Peyer's patch (tissue), 4 donors: ENCODE data around the gene UGT1A3. TPM values are rescaled to one million over a fixed set of nuclear protein-coding genes. Genes with fewer than 3 reads are reported as not detected.

Experiments used
- DNase-seq, 3 donors: peaks; one replicate each; pipeline ENCODE4 v3.0.0-alpha.2; 2017 to 2019
- H3K27ac ChIP-seq, 4 donors: fragments of 200-600 bp; sonication (generic); one replicate each; pipeline ENCODE4 v1.5.1; 2016 to 2019
- H3K27me3 ChIP-seq, 2 donors: fragments of 200-600 bp; sonication (generic); one replicate each; pipeline ENCODE4 v1.5.1; 2019
- H3K36me3 ChIP-seq, 3 donors: fragments of 200-600 bp; sonication (generic); one replicate each; pipeline ENCODE4 v1.5.1; 2016 to 2019
- H3K4me1 ChIP-seq, 4 donors: fragments of 200-600 bp; sonication (generic); one replicate each; pipeline ENCODE4 v1.5.1; 2016 to 2019
- H3K4me3 ChIP-seq, 4 donors: fragments of 200-600 bp; sonication (generic); 1 replicate in 3 of 4; 2 replicates in 1 of 4; pipeline ENCODE4 v1.5.1; 2016 to 2019; ENCODE audit warnings: mild to moderate bottlenecking in 1 of 4
- H3K9me3 ChIP-seq, 4 donors: fragments of 200-600 bp; sonication (generic); one replicate each; pipeline ENCODE4 v1.5.1; 2016 to 2019; ENCODE audit warnings: mild to moderate bottlenecking in 1 of 4
- CTCF ChIP-seq, 6 experiments: fragments of 450-650 bp in 4 of 6; fragments of 200-600 bp in 2 of 6; sonication (generic) in 1 of 6; IDR thresholded peaks; one replicate each; pipeline ENCODE4 v1.5.1; 2017 to 2019; ENCODE audit warnings: antibody characterized with exemption in 6 of 6, mild to moderate bottlenecking in 3 of 6, moderate library complexity in 1 of 6
- POLR2A ChIP-seq, 2 donors: fragments of 450-650 bp; IDR thresholded peaks; one replicate each; pipeline ENCODE4 v1.5.1; 2017; ENCODE audit warnings: antibody characterized with exemption in 2 of 2, mild to moderate bottlenecking in 2 of 2, moderate library complexity in 2 of 2
- total RNA-seq, 4 donors: library from RNA; depleted of rRNA; stranded (reverse); fragments of >200 nt; gene quantifications; one replicate each; pipeline ENCODE4 v1.1.0, GENCODE V29; 2016

Gene UGT1A3
- total RNA-seq, result 10 to 100 TPM in 1 of 4 donors, 1 to 10 TPM in 2, not detected in 1; 5.8 to 21.7 (median 6.3) TPM

DNA sequence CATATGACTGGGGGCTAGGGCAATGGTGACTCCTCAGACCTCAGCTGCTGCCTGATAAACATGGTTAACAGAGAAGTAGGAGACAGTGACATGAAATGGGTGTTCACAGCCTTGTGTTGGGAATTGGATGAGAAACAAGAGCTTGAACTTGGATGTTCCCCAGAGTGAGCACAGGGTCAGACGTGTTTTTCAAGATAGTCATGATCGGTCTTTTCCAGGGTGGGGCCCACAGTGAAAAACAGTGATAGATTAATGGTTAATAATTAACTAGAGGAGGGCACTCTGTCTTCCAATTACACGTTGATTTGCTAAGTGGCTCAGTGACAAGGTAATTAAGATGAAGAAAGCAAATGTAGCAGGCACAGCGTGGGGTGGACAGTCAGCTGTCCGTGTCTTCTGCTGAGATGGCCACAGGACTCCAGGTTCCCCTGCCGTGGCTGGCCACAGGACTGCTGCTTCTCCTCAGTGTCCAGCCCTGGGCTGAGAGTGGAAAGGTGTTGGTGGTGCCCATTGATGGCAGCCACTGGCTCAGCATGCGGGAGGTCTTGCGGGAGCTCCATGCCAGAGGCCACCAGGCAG lies at the start of gene UGT1A3:
Gene UGT1A3, plus strand, starts transcription at position 320 of the 579 bp plus-strand sequence. Its CDS starts 85 bp downstream, at position 405.
- DNase-seq, result no peak
- TF ChIP-seq CTCF (IDR thresholded peaks at IDR 0.05) (no peak), POLR2A (IDR thresholded peaks at IDR 0.05) (no peak)
- H3K27me3 ChIP-seq, result no peaks in the 10 kb centered on the region
- H3K36me3 ChIP-seq, result no peaks in the 10 kb centered on the region
- no peaks in the 10 kb centered on the region for H3K4me1 ChIP-seq
- no peaks in the 10 kb centered on the region for H3K9me3 ChIP-seq
- no peak within 1 kb of the TSS for H3K27ac ChIP-seq
- no peak within 1 kb of the TSS for H3K4me3 ChIP-seq

DNA sequence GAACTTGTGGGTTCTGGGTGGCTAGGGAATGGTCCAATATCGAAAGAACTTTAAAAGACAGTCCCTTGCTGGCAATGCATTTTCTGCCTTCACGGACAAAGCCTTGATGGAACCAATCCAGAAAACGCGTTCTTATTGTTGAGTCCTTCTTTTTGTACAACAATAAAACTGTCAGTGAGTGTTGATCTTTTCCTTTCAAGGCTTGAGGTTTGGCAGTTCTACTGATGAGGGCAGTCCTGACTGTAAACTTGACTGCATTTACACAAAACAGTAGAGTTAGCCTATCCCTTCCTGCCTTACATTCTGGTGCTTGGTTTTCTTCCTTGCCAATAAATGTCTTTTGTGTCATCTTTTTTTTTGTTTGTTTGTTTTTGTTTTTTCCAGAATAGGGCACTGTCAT lies 49.6 kb upstream of the UGT1A3 start:
- Histone ChIP-seq H3K27me3 (no peaks in the 10 kb centered on the region), H3K9me3 (no peaks in the 10 kb centered on the region), H3K36me3 (no peaks in the 10 kb centered on the region), H3K4me3 (no peak overlapping the region), H3K27ac (no peak overlapping the region), H3K4me1 (no peaks in the 10 kb centered on the region)
- no peak for DNase-seq
- TF ChIP-seq CTCF (IDR thresholded peaks at IDR 0.05), result no peak
- no peak for TF ChIP-seq POLR2A (IDR thresholded peaks at IDR 0.05)

- H3K4me1 ChIP-seq, result peaks cover 0 to 5% (median 0%) of the 10 kb centered on the region in 4 donors
- no peak for DNase-seq
- H3K36me3 ChIP-seq, result no peaks in the 10 kb centered on the region
- no peak overlapping the region for H3K27ac ChIP-seq
- TF ChIP-seq POLR2A (IDR thresholded peaks at IDR 0.05), result no peak
- no peak for TF ChIP-seq CTCF (IDR thresholded peaks at IDR 0.05)
- no peaks in the 10 kb centered on the region for H3K27me3 ChIP-seq
- H3K9me3 ChIP-seq, result no peaks in the 10 kb centered on the region
- no peak overlapping the region for H3K4me3 ChIP-seq
These were observed 48.3 kb upstream of the UGT1A3 start for GRCh38 chr2:233680361-233681045.

DNA sequence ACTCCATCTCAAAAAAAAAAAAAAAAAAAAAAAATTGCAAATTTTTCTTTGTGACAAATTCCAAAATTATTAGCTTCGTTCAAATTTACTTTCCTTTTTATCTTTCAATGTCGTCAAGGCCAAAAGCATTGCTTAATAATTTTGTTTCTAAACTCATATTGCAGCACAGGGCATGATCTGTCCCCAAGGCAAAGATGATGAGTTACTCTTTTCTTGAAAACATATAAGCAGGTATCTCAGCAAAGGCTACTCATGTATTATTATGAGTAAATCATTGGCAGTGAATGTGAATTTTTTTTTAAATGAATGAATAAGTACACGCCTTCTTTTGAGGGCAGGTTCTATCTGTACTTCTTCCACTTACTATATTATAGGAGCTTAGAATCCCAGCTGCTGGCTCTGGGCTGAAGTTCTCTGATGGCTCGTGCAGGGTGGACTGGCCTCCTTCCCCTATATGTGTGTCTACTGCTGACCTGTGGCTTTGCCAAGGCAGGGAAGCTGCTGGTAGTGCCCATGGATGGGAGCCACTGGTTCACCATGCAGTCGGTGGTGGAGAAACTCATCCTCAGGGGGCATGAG lies 47.2 kb upstream of the UGT1A3 start, which contains the start of gene UGT1A7:
Gene UGT1A7, plus strand, starts transcription at position 381 of the 579 bp plus-strand sequence. Its CDS starts 37 bp downstream, at position 418.
- DNase-seq, result no peak
- TF ChIP-seq CTCF (IDR thresholded peaks at IDR 0.05) (no peak), POLR2A (IDR thresholded peaks at IDR 0.05) (no peak)
- peaks cover 0 to 5% (median 0%) of the 10 kb centered on the region in 4 donors for H3K4me1 ChIP-seq
- H3K36me3 ChIP-seq, result no peaks in the 10 kb centered on the region
- no peak within 1 kb of the TSS for H3K4me3 ChIP-seq
- H3K27ac ChIP-seq, result no peak within 1 kb of the TSS
- no peaks in the 10 kb centered on the region for H3K9me3 ChIP-seq
- no peaks in the 10 kb centered on the region for H3K27me3 ChIP-seq

DNA sequence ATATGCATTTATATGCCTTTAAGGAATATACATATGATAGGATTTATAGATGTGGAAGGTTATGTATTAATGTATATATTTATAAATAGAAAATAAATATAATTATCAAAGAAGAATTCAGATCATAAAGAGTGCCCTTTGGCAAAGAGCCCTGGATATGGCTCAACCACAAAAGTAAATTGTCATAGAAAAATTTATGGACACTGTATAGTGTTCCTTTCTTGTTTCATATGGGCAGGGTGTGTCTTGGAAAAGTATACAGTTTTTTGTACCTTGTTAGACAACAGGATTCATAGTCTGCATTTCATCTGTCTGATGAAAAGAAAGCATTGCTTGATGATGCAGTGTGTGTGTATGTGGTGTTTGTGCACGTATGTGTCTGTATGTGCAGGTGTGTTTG lies 44.2 kb upstream of the UGT1A3 start:
- DNase-seq, result no peak
- Histone ChIP-seq H3K4me3 (no peak overlapping the region), H3K27ac (no peak overlapping the region), H3K36me3 (no peaks in the 10 kb centered on the region), H3K27me3 (no peaks in the 10 kb centered on the region), H3K4me1 (peaks cover 0 to 11% (median 0%) of the 10 kb centered on the region in 4 donors), H3K9me3 (no peaks in the 10 kb centered on the region)
- TF ChIP-seq POLR2A (IDR thresholded peaks at IDR 0.05), result no peak
- no peak for TF ChIP-seq CTCF (IDR thresholded peaks at IDR 0.05)
